ENCODE results near the gene BGLAP.

GRCh38 chr1:156258859-156259258 lies 16.9 kb downstream of the BGLAP start:
- TF ChIP-seq POLR2A (IDR thresholded peaks at IDR 0.05) (no peak), CTCF (IDR thresholded peaks at IDR 0.05) (no peak)

Measured in Peyer's patch (tissue), 4 donors.